ENCODE measurements around the gene PDLIM1.

Gene PDLIM1

DNA sequence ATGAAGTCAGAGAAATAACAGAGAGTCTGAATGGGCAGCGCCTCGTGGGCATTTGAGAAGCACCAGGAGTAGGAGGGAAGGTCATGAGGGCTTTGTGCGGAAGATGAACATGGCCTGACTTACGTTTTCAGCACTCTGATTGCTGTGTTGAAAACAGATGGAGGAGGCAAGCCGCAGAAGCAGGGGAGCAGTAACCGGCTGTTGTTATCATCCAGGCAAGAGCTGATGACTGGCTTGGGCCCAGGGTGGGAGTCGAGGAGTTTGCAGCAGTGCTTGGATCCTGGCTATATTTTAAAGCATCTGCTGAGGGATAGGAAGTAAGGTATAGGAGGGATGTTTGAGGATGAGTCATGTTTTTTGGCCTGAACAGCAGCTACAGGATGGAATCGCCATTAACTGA lies 12.7 kb upstream of the PDLIM1 start:
- DNase-seq, result no peak
- no peaks in the 10 kb centered on the region for H3K9me3 ChIP-seq (replicated peaks; ENCODE audit: insufficient read depth, low read length)
- H3K4me2 ChIP-seq (ENCODE audit: low read depth, low read length), result no peak overlapping the region
- TF ChIP-seq EZH2phosphoT487 (IDR thresholded peaks at IDR 0.05; ENCODE audit: low read length) (no peak), EZH2 (optimal IDR thresholded peaks at IDR 0.05; ENCODE audit: low read depth, low read length) (no peak), CTCF (IDR thresholded peaks at IDR 0.05; ENCODE audit: low read length) (no peak)
- no peaks in the 10 kb centered on the region for H3F3A ChIP-seq (ENCODE audit: insufficient read depth, low read length)
- no peaks in the 10 kb centered on the region for H3K4me1 ChIP-seq (ENCODE audit: low read length)
- H3K27me3 ChIP-seq (replicated peaks; ENCODE audit: insufficient read depth, low read length), result no peaks in the 10 kb centered on the region
- no peak overlapping the region for H3K9ac ChIP-seq (ENCODE audit: low read length)
- H3K9me2 ChIP-seq (replicated peaks; ENCODE audit: insufficient read depth, low read length), result no peaks in the 10 kb centered on the region
- H2AFZ ChIP-seq (ENCODE audit: low read length), result no peak overlapping the region
- no peaks in the 10 kb centered on the region for H4K20me1 ChIP-seq (ENCODE audit: insufficient read depth, low read length)
- no peaks in the 10 kb centered on the region for H3K36me3 ChIP-seq (replicated peaks; ENCODE audit: insufficient read depth, low read length)
- no peak overlapping the region for H3K4me3 ChIP-seq (ENCODE audit: low read length)
- no peaks in the 10 kb centered on the region for H3K79me2 ChIP-seq (ENCODE audit: low read length)
- no peak overlapping the region for H3K27ac ChIP-seq (ENCODE audit: low read length)

DNA sequence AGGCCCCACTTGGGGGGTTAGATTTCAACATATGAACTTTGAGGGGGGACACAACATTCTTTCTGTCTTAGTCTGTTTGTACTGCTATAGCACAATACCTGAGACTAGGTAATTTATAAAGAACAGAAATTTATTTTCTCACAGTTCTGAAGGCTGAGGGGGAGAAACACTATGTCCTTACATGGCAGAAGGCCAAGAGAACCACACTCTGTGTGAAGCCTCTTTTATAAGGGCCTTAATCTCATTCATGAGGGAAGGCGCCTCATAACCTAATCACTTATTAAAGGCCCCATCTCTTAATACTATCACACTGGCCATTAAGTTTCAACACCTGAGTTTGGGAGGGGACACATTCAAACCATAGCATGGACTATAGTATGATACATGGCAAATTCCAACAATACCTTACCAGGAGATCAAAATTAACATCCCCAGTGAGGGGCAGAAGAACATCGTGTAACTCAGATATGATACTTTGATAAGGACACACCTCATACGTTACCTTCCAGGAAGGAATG lies 9.3 kb upstream of the PDLIM1 start:
- Histone ChIP-seq H4K20me1 (ENCODE audit: insufficient read depth, low read length) (no peaks in the 10 kb centered on the region), H3F3A (ENCODE audit: insufficient read depth, low read length) (peaks cover 13% of the 10 kb centered on the region), H3K4me1 (ENCODE audit: low read length) (peaks cover 29% of the 10 kb centered on the region), H3K9me2 (replicated peaks; ENCODE audit: insufficient read depth, low read length) (no peaks in the 10 kb centered on the region), H3K4me3 (ENCODE audit: low read length) (no peak overlapping the region), H3K9ac (ENCODE audit: low read length) (no peak overlapping the region), H2AFZ (ENCODE audit: low read length) (no peak overlapping the region), H3K27ac (ENCODE audit: low read length) (no peak overlapping the region), H3K27me3 (replicated peaks; ENCODE audit: insufficient read depth, low read length) (no peaks in the 10 kb centered on the region), H3K36me3 (replicated peaks; ENCODE audit: insufficient read depth, low read length) (no peaks in the 10 kb centered on the region), H3K79me2 (ENCODE audit: low read length) (no peaks in the 10 kb centered on the region), H3K9me3 (replicated peaks; ENCODE audit: insufficient read depth, low read length) (no peaks in the 10 kb centered on the region), H3K4me2 (ENCODE audit: low read depth, low read length) (no peak overlapping the region)
- DNase-seq, result no peak
- TF ChIP-seq CTCF (IDR thresholded peaks at IDR 0.05; ENCODE audit: low read length), result no peak
- no peak for TF ChIP-seq EZH2phosphoT487 (IDR thresholded peaks at IDR 0.05; ENCODE audit: low read length)
- no peak for TF ChIP-seq EZH2 (optimal IDR thresholded peaks at IDR 0.05; ENCODE audit: low read depth, low read length)

GRCh38 chr10:95297402-95297801 lies 6.6 kb upstream of the PDLIM1 start:
- Histone ChIP-seq H4K20me1 (ENCODE audit: insufficient read depth, low read length) (no peaks in the 10 kb centered on the region), H3K27ac (ENCODE audit: low read length) (peak overlapping the region; percentile 6; the same call in 1 of the 2 replicates), H3K27me3 (replicated peaks; ENCODE audit: insufficient read depth, low read length) (no peaks in the 10 kb centered on the region), H3K4me1 (ENCODE audit: low read length) (peaks cover 52% of the 10 kb centered on the region), H3K9me2 (replicated peaks; ENCODE audit: insufficient read depth, low read length) (no peaks in the 10 kb centered on the region), H3K4me3 (ENCODE audit: low read length) (no peak overlapping the region), H3K79me2 (ENCODE audit: low read length) (no peaks in the 10 kb centered on the region), H3K9ac (ENCODE audit: low read length) (no peak overlapping the region), H3K9me3 (replicated peaks; ENCODE audit: insufficient read depth, low read length) (no peaks in the 10 kb centered on the region), H3F3A (ENCODE audit: insufficient read depth, low read length) (peaks cover 38% of the 10 kb centered on the region), H3K4me2 (ENCODE audit: low read depth, low read length) (peak overlapping the region; percentile 37; the same call in 1 of the 2 replicates), H2AFZ (ENCODE audit: low read length) (peak overlapping the region; percentile 37), H3K36me3 (replicated peaks; ENCODE audit: insufficient read depth, low read length) (no peaks in the 10 kb centered on the region)
- TF ChIP-seq EZH2 (optimal IDR thresholded peaks at IDR 0.05; ENCODE audit: low read depth, low read length), result no peak
- no peak for TF ChIP-seq EZH2phosphoT487 (IDR thresholded peaks at IDR 0.05; ENCODE audit: low read length)
- no peak for TF ChIP-seq CTCF (IDR thresholded peaks at IDR 0.05; ENCODE audit: low read length)
- peak; percentile 66 for DNase-seq
